Left lobe of liver (tissue), 2 donors: ENCODE measurements around the gene BCR. TPM values are rescaled to one million over a fixed set of nuclear protein-coding genes. Genes with fewer than 3 reads are reported as not detected.
A peak's percentile ranks its signal among the peaks of the same experiment; 100 is the strongest.

Source experiments
- ATAC-seq: fragments of 200-7000 bp; cut with Tn5 transposase; one replicate; pipeline ENCODE4 v1.9.1; 2020; ENCODE audit warnings: mild to moderate bottlenecking, moderate library complexity
- DNase-seq: peaks from one replicate; pipeline ENCODE4 v3.0.0-alpha.2; 2020; ENCODE audit warnings: low spot score
- total RNA-seq: library from RNA; stranded (reverse); gene quantifications from one replicate; pipeline ENCODE4 v1.2.1, GENCODE V29; 2021
- donor health status: DM: no; HTN: no; CAD: no; lungs with moderate emphysema.
- donor health status: DM: no; HTN: yes; CAD: no.

The BCR gene
- total RNA-seq, 1 donor from 2014 or later: 29.7 TPM

GRCh38 chr22:23175817-23176644 is 4.3 kb upstream of the BCR start:
- DNase-seq: no peak

GRCh38 chr22:23176645-23177027 is 3.7 kb upstream of the BCR start:
- no peak for DNase-seq
- ATAC-seq: no peak

More at GRCh38 chr22:23175817-23176644, 4.3 kb upstream of the BCR start:
- no peak for ATAC-seq

- no peak for ATAC-seq
- no peak for DNase-seq
Measured at GRCh38 chr22:23177197-23177596, 3.1 kb upstream of the BCR start.

- ATAC-seq: peak; percentile 61
Measured at GRCh38 chr22:23178512-23179254, 1.6 kb upstream of the BCR start.

GRCh38 chr22:23179381-23180299 is 669 bp upstream of the BCR start:
- peak; percentile 57 for ATAC-seq
- peak; percentile 70 for DNase-seq

More at GRCh38 chr22:23178512-23179254, 1.6 kb upstream of the BCR start:
- peak; percentile 71 for DNase-seq

- ATAC-seq (no peak), DNase-seq (no peak)
Measured at GRCh38 chr22:23180893-23181720, 798 bp downstream of the BCR start.

- DNase-seq: no peak
- no peak for ATAC-seq
Measured at GRCh38 chr22:23181721-23182308, 1.5 kb downstream of the BCR start.

- no peak for ATAC-seq
Measured at GRCh38 chr22:23182309-23183060, 2.2 kb downstream of the BCR start.

GRCh38 chr22:23183061-23183698 is 2.9 kb downstream of the BCR start:
- DNase-seq (no peak), ATAC-seq (no peak)

More at GRCh38 chr22:23182309-23183060, 2.2 kb downstream of the BCR start:
- no peak for DNase-seq

GRCh38 chr22:23184100-23184763 is 3.9 kb downstream of the BCR start:
- ATAC-seq (no peak), DNase-seq (no peak)

- ATAC-seq: no peak
- DNase-seq: no peak
Measured at GRCh38 chr22:23184764-23185113, 4.4 kb downstream of the BCR start.

GRCh38 chr22:23187211-23187610 is 6.9 kb downstream of the BCR start:
- ATAC-seq: peak; percentile 43

GRCh38 chr22:23187871-23188700 is 7.8 kb downstream of the BCR start:
- ATAC-seq (no peak), DNase-seq (no peak)

More at GRCh38 chr22:23187211-23187610, 6.9 kb downstream of the BCR start:
- DNase-seq: no peak

- DNase-seq (no peak), ATAC-seq (no peak)
Measured at GRCh38 chr22:23190526-23190925, 10.2 kb downstream of the BCR start.

GRCh38 chr22:23192133-23192532 is 11.8 kb downstream of the BCR start:
- no peak for DNase-seq
- ATAC-seq: no peak

- ATAC-seq: no peak
- DNase-seq: no peak
Measured at GRCh38 chr22:23192558-23192957, 12.2 kb downstream of the BCR start.

- DNase-seq (no peak), ATAC-seq (no peak)
Measured at GRCh38 chr22:23193196-23193827, 13.0 kb downstream of the BCR start.
